COLO829 (cell line): ENCODE measurements around the gene LTBP2.
A peak's percentile ranks its signal among the peaks of the same experiment; 100 is the strongest.

ENCODE experiments used
- DNase-seq: peaks from one replicate; pipeline ENCODE4 v3.0.0; 2012; ENCODE audit warnings: low spot score

LTBP2 gene

DNA sequence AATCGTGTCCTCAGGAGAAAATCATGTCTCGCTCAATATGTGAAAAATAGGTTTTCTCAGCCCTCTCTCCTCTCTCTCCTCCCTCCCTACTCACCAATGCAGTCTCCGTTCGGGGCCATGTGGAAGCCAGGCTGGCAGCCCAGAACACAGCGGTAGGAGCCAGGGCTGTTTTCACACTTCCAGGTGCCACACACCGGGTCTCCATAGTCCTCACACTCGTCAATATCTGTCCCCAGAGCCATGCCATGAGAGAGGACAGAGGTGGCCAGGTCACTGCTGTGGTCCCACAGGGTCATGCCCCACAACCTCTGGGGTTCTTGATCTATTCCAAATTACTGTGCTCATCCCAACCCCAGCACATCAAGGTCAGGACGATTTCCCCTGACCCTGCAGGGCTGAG lies 105.0 kb downstream of the LTBP2 start:
- DNase-seq, result no peak

- DNase-seq, result no peak
Observed at GRCh38 chr14:74506411-74506851, 105.6 kb downstream of the LTBP2 start.

- no peak for DNase-seq
Observed at GRCh38 chr14:74505831-74506230, 106.2 kb downstream of the LTBP2 start.

GRCh38 chr14:74504874-74505720 lies 106.9 kb downstream of the LTBP2 start:
- DNase-seq, result no peak

- no peak for DNase-seq
Observed at GRCh38 chr14:74504412-74504811, 107.6 kb downstream of the LTBP2 start.

DNA sequence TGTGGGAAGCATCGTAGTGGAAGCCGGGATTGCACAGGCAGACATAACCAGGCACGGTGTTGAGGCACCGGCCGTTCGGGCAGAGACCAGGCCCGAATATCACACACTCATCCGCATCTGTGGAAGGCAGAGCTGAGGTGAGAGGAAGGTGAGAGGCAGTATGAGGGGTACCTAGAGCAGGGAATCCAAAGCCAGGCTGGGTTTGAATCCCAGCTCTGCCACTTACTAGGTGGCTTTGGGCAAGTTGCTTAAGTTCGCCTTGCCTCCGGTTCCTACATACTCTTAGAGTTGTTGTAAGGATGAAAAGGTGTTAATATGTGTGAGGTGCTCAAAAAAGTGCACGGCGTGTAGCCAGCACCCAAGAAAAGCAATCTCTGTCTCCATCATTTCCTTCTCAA lies 108.1 kb downstream of the LTBP2 start:
- no peak for DNase-seq

DNA sequence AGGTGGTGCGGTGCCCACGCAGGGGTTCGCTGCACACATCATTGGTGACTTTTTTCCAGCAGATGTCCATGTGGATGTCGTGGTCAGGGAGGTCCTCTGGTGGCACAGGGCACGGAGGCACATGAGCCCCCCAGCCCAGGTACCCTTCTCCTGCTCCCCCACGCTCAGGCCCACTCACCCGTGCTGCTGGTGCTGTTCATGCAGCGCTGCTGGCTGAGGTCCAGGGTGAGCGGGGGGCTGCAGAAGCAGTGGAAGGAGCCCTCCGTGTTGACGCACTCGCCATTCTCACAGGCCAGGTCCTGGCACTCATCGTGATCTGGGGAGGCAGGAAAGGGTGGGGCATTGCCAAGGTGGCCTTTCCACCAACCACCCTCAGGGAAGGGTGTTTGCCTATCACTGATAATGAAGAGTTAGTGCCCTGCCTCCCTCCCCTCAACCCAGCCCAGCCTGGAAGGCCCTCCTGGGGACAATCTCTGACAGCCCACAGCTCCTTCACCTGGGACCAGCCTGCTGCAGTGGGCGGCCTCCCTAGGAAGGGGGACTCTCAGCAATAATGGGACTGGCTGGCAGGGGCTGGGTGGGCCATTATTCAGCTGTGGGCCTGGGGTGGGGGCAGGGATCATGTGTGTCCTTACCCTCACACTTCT lies 108.6 kb downstream of the LTBP2 start:
- DNase-seq, result no peak

- DNase-seq, result no peak
Observed at GRCh38 chr14:74502236-74503019, 109.6 kb downstream of the LTBP2 start.

GRCh38 chr14:74501691-74502090 lies 110.3 kb downstream of the LTBP2 start:
- no peak for DNase-seq

DNA sequence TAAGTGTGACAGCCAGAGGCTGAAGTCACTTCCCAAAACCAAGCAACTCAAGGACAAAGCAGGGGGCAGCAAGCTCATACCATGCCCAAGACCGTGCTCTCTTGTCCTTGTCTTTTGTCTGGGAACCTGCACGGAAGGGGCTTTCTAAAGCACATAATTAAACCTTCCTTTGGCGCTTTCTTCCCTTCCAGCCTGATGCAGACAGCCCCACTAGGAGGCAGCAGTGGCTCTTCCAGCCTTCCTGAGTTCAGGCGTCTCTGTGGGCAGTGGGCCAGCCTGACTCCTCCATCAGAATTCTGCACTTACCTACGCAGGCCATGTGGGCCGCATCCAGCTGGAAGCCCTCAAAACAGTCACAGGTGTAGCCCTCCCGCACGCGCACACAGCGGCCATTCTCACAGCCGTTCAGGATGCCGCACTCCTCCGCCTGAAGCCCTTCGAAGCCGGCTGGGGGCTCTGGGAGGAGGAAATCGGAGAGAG lies 110.9 kb downstream of the LTBP2 start:
- DNase-seq, result no peak

DNA sequence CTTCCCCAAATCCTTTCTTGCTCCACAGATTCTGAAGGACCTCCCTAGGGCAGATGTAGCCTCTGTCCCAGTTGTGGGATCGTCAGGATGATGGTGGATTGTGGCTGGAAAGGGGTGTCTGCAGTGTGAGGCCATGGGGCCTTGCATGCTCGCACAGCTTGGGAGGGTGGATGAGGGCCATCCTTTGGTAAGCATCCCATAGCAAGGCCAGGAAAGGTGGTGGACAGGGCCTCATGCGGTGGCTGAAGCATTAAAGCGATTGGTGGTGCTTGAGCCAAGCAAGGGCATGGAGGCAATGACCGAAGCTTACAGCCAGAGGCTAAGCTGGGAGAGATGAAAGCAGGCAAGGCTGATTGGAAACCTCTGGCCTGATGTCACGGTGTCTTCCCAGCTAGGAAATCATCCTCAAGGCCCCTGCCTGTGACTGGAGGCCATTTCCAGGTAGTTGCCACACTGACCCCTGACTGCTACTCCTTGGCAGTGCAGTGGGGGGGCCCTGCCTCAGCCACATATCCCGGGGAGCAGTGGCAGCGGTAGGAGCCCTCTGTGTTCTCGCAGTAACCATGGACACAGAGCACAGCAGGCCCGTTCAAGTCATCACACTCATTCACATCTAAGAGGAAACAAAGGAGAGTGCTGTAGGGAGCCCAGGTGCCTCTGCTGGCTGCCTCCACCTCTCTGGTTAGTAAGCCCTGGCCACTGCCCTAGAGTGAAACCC lies 111.5 kb downstream of the LTBP2 start:
- no peak for DNase-seq

DNA sequence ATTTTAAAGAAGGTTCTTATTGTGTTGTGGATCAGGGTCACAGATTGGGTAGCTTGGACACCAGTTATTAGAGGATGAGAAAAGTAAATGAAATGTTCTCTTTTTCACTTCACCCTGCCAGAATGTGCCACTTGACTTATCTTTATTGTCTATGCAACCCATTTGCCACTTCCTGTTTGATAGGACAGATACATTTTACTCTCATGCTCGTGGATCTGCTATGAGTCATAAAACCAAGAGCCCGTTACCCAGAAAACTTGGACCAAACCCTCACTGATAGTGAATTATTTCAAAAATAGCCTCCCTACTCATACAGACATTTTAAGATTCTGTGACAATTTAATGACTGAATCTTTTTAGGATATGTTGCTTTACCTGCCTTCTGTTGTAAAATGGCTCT lies 116.7 kb downstream of the LTBP2 start:
- DNase-seq, result no peak

GRCh38 chr14:74493343-74494261 lies 118.4 kb downstream of the LTBP2 start, which contains the start of gene ISCA2:
Gene ISCA2, plus strand, starts transcription at chr14:74493765. Its CDS starts 10 bp downstream, at chr14:74493775.
- peak; percentile 99 for DNase-seq

GRCh38 chr14:74492776-74493342 lies 119.2 kb downstream of the LTBP2 start, which contains the start of gene NPC2:
Gene NPC2, minus strand, starts transcription at chr14:74493305. Its CDS starts 31 bp downstream, at chr14:74493274.
- DNase-seq, result peak; percentile 13

DNA sequence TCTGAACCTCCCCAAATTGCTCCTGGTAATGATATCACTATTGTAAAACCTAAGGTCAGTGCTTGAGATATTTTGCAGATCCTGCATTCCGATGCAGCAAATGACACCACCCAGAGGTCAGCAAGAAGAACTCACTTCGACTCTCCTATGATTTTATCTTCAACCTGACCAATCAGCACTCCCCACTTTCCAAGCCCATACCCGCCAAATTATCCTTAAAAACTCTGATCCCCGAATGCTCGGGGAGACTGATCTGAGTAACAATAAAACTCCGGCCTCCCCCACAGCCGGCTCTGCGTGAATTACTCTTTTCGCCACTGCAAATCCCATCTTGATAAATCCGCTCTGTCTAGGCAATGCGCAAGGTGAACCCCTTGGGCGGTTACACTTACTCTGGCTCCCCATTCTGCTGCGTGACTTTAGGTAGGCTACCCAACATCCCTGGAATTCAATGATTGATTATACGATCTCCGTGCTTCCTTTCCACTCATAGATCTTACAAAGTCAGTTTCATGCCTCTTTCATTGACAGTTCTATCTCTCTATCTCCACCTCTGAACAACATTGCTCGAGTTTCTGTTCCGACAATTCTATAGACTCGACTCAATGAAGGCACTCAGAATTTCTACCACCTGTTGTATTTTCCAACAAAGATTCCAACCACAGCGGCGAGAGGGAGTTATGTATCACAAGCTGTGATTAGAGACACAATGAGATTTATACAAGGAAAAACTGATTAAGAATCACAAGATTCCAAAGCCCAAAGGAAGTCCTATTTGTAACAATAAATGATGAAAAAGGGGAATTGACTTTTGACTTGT lies 119.9 kb downstream of the LTBP2 start:
- DNase-seq, result peak; percentile 57

- DNase-seq, result peak; percentile 16
Observed at GRCh38 chr14:74490486-74490885, 121.6 kb downstream of the LTBP2 start.

DNA sequence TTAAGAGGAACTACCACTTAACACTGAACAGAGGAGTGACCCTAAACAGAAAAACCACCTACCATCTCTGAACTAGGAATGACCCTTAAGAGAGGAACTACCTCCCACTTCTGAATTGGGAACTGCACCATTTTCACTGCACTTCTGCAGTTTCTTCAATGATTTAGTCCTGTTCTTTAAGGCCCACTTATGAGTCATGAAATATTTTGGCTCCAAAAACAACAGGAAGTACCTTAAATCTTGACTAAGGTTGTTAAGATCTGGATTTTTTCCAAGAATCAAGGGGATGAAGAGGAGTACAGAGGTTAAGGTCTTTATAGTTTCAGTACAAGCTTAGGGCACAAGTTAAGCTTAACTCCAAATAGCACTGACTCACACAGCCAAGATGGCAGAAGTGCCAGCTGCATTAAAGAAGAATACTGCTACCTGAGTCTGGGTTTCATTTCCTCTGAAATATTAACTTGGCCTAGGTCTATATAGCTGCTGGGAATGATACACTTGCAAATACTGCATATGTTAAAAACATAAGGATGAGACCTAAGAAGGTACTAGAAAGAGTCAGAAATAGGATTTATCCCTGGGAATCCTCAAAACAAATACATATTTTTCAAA lies 123.1 kb downstream of the LTBP2 start:
- peak; percentile 47 for DNase-seq

GRCh38 chr14:74486164-74486563 lies 125.9 kb downstream of the LTBP2 start:
- no peak for DNase-seq

GRCh38 chr14:74483321-74483720 lies 128.7 kb downstream of the LTBP2 start:
- no peak for DNase-seq
